Smooth muscle cell (in vitro differentiated cells): ENCODE measurements around the gene MORN1. TPM values are rescaled to one million over a fixed set of nuclear protein-coding genes. Genes with fewer than 3 reads are reported as not detected.

Experiments
- DNase-seq: peaks from one replicate; lab custom pipeline; 2025; ENCODE audit not compliant: unreplicated experiment; lab: John Stamatoyannopoulos, UW
- H2AFZ ChIP-seq: fragments of 200-600 bp; sonication (generic); 2 replicates; pipeline ENCODE4 v1.6.0; 2016; ENCODE audit warnings: antibody characterized with exemption, low read depth, mild to moderate bottlenecking
- H3F3A ChIP-seq: fragments of 200-600 bp; sonication (generic); 2 replicates; pipeline ENCODE4 v1.6.0; 2017; ENCODE audit warnings: antibody characterized with exemption, low read depth
- H3K27ac ChIP-seq: fragments of 200-600 bp; sonication (generic); 2 replicates; pipeline ENCODE4 v1.5.1; 2016; ENCODE audit warnings: low read depth, mild to moderate bottlenecking
- H3K27me3 ChIP-seq: fragments of 200-600 bp; sonication (generic); 2 replicates; pipeline ENCODE4 v1.6.1; 2016; ENCODE audit warnings: low read depth, mild to moderate bottlenecking
- H3K36me3 ChIP-seq: fragments of 200-600 bp; sonication (generic); 2 replicates; pipeline ENCODE4 v1.5.1; 2016; ENCODE audit warnings: low read depth
- H3K4me1 ChIP-seq: fragments of 200-600 bp; sonication (generic); 2 replicates; pipeline ENCODE4 v1.5.1; 2016; ENCODE audit warnings: low read depth
- H3K4me2 ChIP-seq: fragments of 200-600 bp; sonication (generic); 2 replicates; pipeline ENCODE4 v1.6.0; 2016; ENCODE audit warnings: mild to moderate bottlenecking
- H3K4me3 ChIP-seq: fragments of 200-600 bp; sonication (generic); 2 replicates; pipeline ENCODE4 v1.5.1; 2016; ENCODE audit warnings: mild to moderate bottlenecking
- H3K79me2 ChIP-seq: fragments of 200-600 bp; sonication (generic); 2 replicates; pipeline ENCODE4 v1.6.0; 2016; ENCODE audit warnings: low read depth, mild to moderate bottlenecking
- H3K9ac ChIP-seq: fragments of 200-600 bp; sonication (generic); 2 replicates; pipeline ENCODE4 v1.6.0; 2016; ENCODE audit warnings: low read depth
- H3K9me3 ChIP-seq: fragments of 200-600 bp; sonication (generic); replicated peaks from 2 replicates; pipeline ENCODE4 v1.5.1; 2016; ENCODE audit warnings: low read depth
- H4K20me1 ChIP-seq: fragments of 200-600 bp; sonication (generic); 2 replicates; pipeline ENCODE4 v1.6.0; 2016; ENCODE audit warnings: low read depth
- CTCF ChIP-seq: fragments of 200-600 bp; sonication (generic); IDR thresholded peaks from 2 replicates; pipeline ENCODE4 v1.5.1; 2017; ENCODE audit warnings: borderline replicate concordance, mild to moderate bottlenecking, antibody characterized with exemption; ENCODE audit not compliant: insufficient read depth, poor library complexity, severe bottlenecking
- WGBS: methylation state at CpG from one replicate; pipeline ENCODE4 v1.1.7; 2016; ENCODE audit warnings: low lambda C conversion rate; 5-methylcytosine and 5-hydroxymethylcytosine counted together
- polyA plus RNA-seq: library from polyadenylated mRNA; unstranded; fragments of >200 nt; fragmentation: Nextera tagmentation; extraction: Ambion mirVana; gene quantifications from 2 replicates; pipeline ENCODE4 v1.2.1, GENCODE V29; 2016
- total RNA-seq: library from RNA; depleted of rRNA; stranded (reverse); fragments of >200 nt; gene quantifications from 2 replicates; pipeline ENCODE4 v1.2.3, GENCODE V29; 2014

MORN1 gene
- total and polyA plus RNA-seq, 2 experiments from 2014 or later = 4.9 to 6.2 TPM

DNA sequence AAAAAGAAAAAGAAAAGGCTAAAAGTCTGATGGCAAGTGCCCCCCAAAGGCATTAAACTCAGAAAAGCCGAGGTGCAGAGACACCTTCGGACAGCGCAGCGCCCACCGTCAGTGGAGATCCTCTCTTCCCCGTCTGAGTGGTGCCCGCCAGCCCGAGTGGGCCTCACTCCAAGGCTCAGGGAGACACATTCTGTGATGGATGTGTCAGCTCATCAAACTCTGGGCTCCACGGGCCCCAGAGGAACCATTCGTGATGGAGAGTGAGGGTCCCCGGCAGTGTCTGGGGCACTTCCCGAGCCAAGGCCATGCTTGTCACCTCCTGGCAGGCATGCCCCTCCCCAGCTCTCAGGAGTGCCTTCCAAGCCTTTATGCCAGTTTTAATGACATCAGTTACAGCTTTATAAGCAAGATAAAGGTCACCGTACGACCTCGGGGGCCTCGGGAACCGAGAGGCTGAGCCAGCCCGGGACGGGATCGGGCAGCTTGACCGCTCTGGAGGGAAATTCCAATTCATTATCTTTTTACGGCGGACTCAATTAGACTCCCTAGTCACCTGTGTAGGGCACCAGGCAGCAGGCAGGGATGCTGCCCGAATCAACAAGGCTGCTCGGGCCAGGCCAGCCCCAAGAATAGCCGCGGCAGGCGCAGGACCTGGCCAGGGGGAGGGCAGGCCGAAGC is 49.5 kb downstream of the MORN1 start:
- Histone ChIP-seq H3F3A (no peaks in the 10 kb centered on the region), H3K4me3 (no peak overlapping the region), H3K79me2 (no peaks in the 10 kb centered on the region), H3K9ac (no peak overlapping the region), H3K27ac (no peak overlapping the region), H3K9me3 (no peaks in the 10 kb centered on the region), H3K4me1 (no peaks in the 10 kb centered on the region), H3K4me2 (no peak overlapping the region), H4K20me1 (no peaks in the 10 kb centered on the region), H3K36me3 (no peaks in the 10 kb centered on the region), H2AFZ (no peak overlapping the region), H3K27me3 (no peaks in the 10 kb centered on the region)
- 88% methylated on average over 29 of the region's 29 CpGs for WGBS
- no peak for DNase-seq
- no peak for TF ChIP-seq CTCF

GRCh38 chr1:2340918-2341254 is 50.5 kb downstream of the MORN1 start:
- H3K27me3 ChIP-seq = no peaks in the 10 kb centered on the region
- H3K9ac ChIP-seq = no peak overlapping the region
- H3K4me1 ChIP-seq = no peaks in the 10 kb centered on the region
- H3K27ac ChIP-seq = no peak overlapping the region
- WGBS = 98% methylated on average over 14 of the region's 14 CpGs
- H3F3A ChIP-seq = no peaks in the 10 kb centered on the region
- H3K79me2 ChIP-seq = no peaks in the 10 kb centered on the region
- TF ChIP-seq CTCF = no peak
- H3K4me2 ChIP-seq = no peak overlapping the region
- DNase-seq = no peak
- H3K4me3 ChIP-seq = no peak overlapping the region
- no peak overlapping the region for H2AFZ ChIP-seq
- H3K36me3 ChIP-seq = no peaks in the 10 kb centered on the region
- no peaks in the 10 kb centered on the region for H3K9me3 ChIP-seq
- H4K20me1 ChIP-seq = no peaks in the 10 kb centered on the region

- Histone ChIP-seq H3K4me1 (no peaks in the 10 kb centered on the region), H3K9ac (no peak overlapping the region), H3K9me3 (no peaks in the 10 kb centered on the region), H2AFZ (no peak overlapping the region), H3K4me3 (no peak overlapping the region), H3K79me2 (no peaks in the 10 kb centered on the region), H3K4me2 (no peak overlapping the region), H3K27me3 (no peaks in the 10 kb centered on the region), H4K20me1 (no peaks in the 10 kb centered on the region), H3K36me3 (no peaks in the 10 kb centered on the region), H3F3A (no peaks in the 10 kb centered on the region), H3K27ac (no peak overlapping the region)
- TF ChIP-seq CTCF = no peak
- 98% methylated on average over 24 of the region's 24 CpGs for WGBS
- DNase-seq = no peak
Observed at GRCh38 chr1:2340086-2340917, 51.1 kb downstream of the MORN1 start.
